ENCODE results near the gene DCAF16. TPM values are rescaled to one million over a fixed set of nuclear protein-coding genes. Genes with fewer than 3 reads are reported as not detected.

DCAF16 gene
- total RNA-seq, 1 donor from 2014 or later: 26.5 TPM

GRCh38 chr4:17786567-17786966 is 24.0 kb downstream of the DCAF16 start:
- TF ChIP-seq POLR2A (IDR thresholded peaks at IDR 0.05): no peak
- TF ChIP-seq POLR2AphosphoS5 (IDR thresholded peaks at IDR 0.05; ENCODE audit: insufficient read depth in 1 of 2, low read depth in 1 of 2): no peak
- TF ChIP-seq CTCF (IDR thresholded peaks at IDR 0.05): no peak
- H3K9me3 ChIP-seq: no peaks in the 10 kb centered on the region
- H3K4me1 ChIP-seq: peaks cover 4% of the 10 kb centered on the region
- DNase-seq (ENCODE audit: extremely low spot score in 2 of 2): no peak
- H3K36me3 ChIP-seq: peaks cover 0 to 3% of the 10 kb centered on the region in 2 donors
- H3K4me3 ChIP-seq: no peak overlapping the region
- intact Hi-C loops (cut with DNase I): no loop called here
- no peaks in the 10 kb centered on the region for H3K27me3 ChIP-seq
- H3K27ac ChIP-seq: no peak overlapping the region

GRCh38 chr4:17785858-17786257 is 24.7 kb downstream of the DCAF16 start:
- intact Hi-C loops (cut with DNase I): no loop called here
- TF ChIP-seq POLR2A (IDR thresholded peaks at IDR 0.05): no peak
- TF ChIP-seq CTCF (IDR thresholded peaks at IDR 0.05): no peak
- TF ChIP-seq POLR2AphosphoS5 (IDR thresholded peaks at IDR 0.05; ENCODE audit: insufficient read depth in 1 of 2, low read depth in 1 of 2): no peak

GRCh38 chr4:17781300-17782287 is 29.0 kb downstream of the DCAF16 start, which contains the start of gene FAM184B:
Gene FAM184B, minus strand, starts transcription at chr4:17781621. Its CDS starts 322 bp downstream, at chr4:17781299.
- H3K27ac ChIP-seq: no peak within 1 kb of the TSS
- H3K27me3 ChIP-seq: no peaks in the 10 kb centered on the region
- no peak for DNase-seq (ENCODE audit: extremely low spot score in 2 of 2)
- H3K4me3 ChIP-seq: peak within 1 kb of the TSS; percentile 35
- peaks cover 19% of the 10 kb centered on the region for H3K4me1 ChIP-seq
- H3K36me3 ChIP-seq: no peaks in the 10 kb centered on the region
- TF ChIP-seq POLR2A (IDR thresholded peaks at IDR 0.05): no peak
- TF ChIP-seq POLR2AphosphoS5 (IDR thresholded peaks at IDR 0.05; ENCODE audit: insufficient read depth in 1 of 2, low read depth in 1 of 2): no peak
- no peak for TF ChIP-seq CTCF (IDR thresholded peaks at IDR 0.05)
- intact Hi-C loops (cut with DNase I): no loop called here
- H3K9me3 ChIP-seq: no peaks in the 10 kb centered on the region

More at GRCh38 chr4:17785858-17786257, 24.7 kb downstream of the DCAF16 start:
- H3K36me3 ChIP-seq: no peaks in the 10 kb centered on the region
- H3K4me1 ChIP-seq: peaks cover 12% of the 10 kb centered on the region
- H3K27me3 ChIP-seq: no peaks in the 10 kb centered on the region
- H3K27ac ChIP-seq: no peak overlapping the region
- no peaks in the 10 kb centered on the region for H3K9me3 ChIP-seq
- DNase-seq (ENCODE audit: extremely low spot score in 2 of 2): no peak
- H3K4me3 ChIP-seq: no peak overlapping the region

- Histone ChIP-seq H3K4me1 (peaks cover 19% of the 10 kb centered on the region), H3K4me3 (peak overlapping the region; percentile 35), H3K27me3 (no peaks in the 10 kb centered on the region), H3K36me3 (no peaks in the 10 kb centered on the region), H3K9me3 (no peaks in the 10 kb centered on the region), H3K27ac (no peak overlapping the region)
- no peak for DNase-seq (ENCODE audit: extremely low spot score in 2 of 2)
- no peak for TF ChIP-seq CTCF (IDR thresholded peaks at IDR 0.05)
- no peak for TF ChIP-seq POLR2AphosphoS5 (IDR thresholded peaks at IDR 0.05; ENCODE audit: insufficient read depth in 1 of 2, low read depth in 1 of 2)
- TF ChIP-seq POLR2A (IDR thresholded peaks at IDR 0.05): no peak
- intact Hi-C loops (cut with DNase I): no loop called here
These were observed 29.9 kb downstream of the DCAF16 start for GRCh38 chr4:17780501-17781299.

Data from vagina (tissue), 2 donors.